GM19468 (cell line): Measurements from ENCODE around the gene CNP.
"Not testable (repeated sequence)": the region's sequence is repeated elsewhere in the genome, so short reads cannot be mapped to it uniquely, and the experiment has no call there.

Source experiments
- ATAC-seq: cut with Tn5 transposase; IDR thresholded peaks from one replicate; pipeline ENCODE4 v1.9.1; 2021; ENCODE audit warnings: mild to moderate bottlenecking, moderate library complexity, moderate number of reproducible peaks; ENCODE audit not compliant: unreplicated experiment; ENCODE audit errors: extremely low read depth

CNP gene

GRCh38 chr17:42000413-42001133 is 34.0 kb downstream of the CNP start:
- ATAC-seq: no peak

GRCh38 chr17:42001729-42002128 is 35.1 kb downstream of the CNP start:
- no peak for ATAC-seq

DNA sequence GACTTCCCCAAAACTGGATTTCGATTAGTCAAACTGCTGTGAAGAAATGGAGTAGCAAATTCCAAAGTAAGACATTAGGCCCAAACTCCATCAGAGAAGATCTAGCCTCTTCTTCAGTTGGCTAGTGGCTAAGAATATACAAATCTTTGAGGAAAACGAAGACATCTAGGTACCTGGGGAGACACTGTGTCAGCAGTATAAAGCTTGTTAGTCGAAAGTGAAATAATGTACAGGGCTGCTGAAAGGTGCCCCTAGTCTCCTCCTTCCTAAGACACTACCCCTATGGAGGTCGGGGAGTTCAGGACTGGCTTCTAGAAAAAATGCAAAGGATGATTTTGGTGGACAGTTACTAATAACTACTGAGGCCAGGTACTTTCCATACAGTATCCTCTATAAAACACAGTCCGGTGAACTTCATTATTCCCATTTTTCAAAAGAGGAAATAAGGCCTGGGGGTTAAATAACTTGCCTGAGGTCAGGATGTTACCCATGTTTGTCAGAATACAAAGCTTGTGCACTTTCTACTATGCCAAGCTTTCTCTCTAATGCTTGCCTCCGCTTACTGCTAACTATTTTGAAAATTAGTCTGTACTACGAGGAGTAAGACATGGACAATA is 35.7 kb downstream of the CNP start:
- no peak for ATAC-seq

GRCh38 chr17:42002792-42003301 is 36.3 kb downstream of the CNP start:
- ATAC-seq: no peak

DNA sequence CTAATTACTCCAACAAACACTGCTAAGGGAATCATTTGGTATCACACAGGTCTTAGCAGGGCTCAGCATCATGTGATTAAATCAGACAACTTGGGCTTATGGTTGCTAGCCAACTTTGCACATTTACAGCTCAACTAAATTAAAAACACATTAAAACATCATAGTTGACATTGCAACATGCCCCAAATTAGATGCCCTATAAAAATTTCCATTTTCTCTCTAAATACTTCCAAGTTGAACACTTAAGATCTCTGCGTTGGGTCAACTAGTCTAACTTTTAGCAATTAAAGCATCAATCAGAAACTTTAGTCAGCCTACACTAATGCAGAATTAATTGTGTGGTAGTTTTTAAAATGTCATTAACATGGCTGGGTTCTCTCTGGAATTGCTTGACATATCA is 38.6 kb downstream of the CNP start:
- ATAC-seq: no peak

- ATAC-seq: no peak
Measured at GRCh38 chr17:42009170-42009569, 42.6 kb downstream of the CNP start.

DNA sequence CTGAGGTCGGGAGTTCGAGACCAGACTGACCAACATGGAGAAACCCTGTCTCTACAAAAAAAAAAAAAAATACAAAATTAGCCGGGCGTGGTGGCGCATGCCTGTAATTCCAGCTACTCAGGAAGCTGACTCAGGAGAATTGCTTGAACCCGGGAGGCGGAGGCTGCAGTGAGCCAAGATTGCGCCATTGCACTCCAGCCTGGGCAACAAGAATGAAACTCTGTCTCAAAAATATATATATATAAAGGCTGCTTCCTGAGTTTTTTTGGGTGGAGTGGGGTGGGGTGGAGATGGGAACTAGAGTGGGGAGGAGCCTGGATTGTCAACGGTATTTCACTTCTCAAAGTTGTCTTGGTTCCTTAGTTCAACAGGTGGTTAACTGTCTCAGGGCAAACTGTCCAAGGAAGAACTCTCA is 43.7 kb downstream of the CNP start:
- not testable (repeated sequence) for ATAC-seq

DNA sequence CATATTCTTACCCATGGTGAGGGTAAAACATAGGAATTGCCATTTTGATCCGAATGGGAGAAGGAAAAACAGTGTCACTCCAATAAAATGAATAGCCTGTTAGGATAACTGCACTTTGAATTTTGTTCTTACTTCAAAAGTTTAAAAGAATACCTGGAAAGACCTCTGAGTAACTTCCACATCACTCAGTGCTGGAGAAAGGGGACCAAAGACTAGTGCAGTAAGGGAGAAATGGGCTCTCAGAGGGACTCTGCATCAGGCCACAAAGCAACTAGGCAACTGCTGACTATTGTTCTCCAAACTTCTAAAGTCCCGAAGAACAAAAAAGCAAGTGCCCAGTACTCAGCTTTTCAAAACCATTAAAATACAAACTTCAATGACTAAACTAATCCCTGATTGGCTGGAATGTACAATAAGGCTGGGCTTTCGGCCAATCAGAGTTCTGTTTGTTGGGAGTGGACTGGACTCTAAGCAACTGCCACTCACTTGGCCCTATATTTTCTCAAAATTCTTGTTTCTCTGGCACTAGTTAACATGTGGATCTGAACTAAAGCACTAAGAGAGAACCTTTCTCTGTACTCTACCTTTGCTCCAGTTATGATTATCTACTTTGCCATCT is 44.4 kb downstream of the CNP start:
- ATAC-seq: no peak

- ATAC-seq: not testable (repeated sequence)
Measured at GRCh38 chr17:42012363-42012762, 45.8 kb downstream of the CNP start.

GRCh38 chr17:42013740-42014139 is 47.1 kb downstream of the CNP start:
- ATAC-seq: not testable (repeated sequence)

DNA sequence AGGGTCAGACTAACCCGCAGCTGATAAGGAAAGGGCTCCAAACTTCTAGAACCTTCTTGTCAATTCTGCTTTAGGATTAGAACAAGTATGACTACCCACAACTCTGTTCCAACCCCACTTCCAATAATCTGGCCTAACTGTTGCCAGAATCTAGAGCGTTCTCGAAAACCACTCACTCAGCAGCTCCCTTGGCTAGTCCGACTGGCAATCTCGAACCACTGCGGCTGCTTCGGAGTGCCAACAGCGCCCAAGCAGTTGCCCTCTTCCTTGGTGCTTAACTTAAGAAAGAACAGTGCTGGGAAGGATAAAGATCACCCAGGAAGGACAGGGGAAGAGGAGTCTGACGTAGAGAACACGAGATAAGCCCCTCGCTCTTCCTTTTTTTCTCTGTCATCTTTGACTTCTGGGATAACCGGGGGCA is 49.8 kb downstream of the CNP start:
- no peak for ATAC-seq

GRCh38 chr17:42016941-42017865 is 50.6 kb downstream of the CNP start, which contains the start of gene DNAJC7:
Gene DNAJC7, minus strand, starts transcription at chr17:42017439. Its CDS starts 23 bp downstream, at chr17:42017416.
- ATAC-seq: peak; percentile 58

DNA sequence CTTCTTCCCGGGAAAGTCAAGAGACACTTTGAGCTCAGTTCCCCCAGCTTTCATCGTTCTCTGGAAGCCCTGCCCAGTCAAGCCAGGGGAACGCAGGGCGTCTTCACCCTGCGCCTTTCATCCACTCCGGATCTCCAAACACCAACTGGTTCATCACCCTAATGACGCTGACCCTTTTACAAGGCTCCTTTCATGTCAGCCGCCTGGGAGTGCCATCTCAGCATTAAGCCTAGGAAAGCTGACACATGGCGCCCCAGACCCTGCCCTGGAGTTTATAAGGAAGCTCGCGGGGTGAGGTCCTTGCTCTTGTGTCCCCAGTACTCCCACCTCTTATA is 51.2 kb downstream of the CNP start:
- no peak for ATAC-seq

DNA sequence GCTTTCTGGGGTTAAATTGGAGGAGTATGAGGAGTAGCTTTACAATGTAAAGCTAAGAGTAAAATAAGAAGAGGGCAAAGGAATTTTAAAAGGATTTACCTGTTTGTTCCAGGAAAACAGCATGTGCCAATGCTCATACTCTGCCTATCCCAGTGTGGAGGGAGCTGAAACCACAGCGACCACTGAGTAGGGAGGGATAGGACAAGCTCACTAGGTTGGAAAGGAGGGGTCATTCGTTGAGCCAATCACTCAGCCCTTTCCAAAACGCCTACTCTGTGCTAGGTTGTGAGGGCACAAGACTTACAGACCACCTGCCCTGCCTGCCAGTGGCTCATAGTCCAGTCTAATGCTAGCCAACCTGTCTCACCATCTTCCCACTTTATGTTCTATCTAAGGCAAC is 51.7 kb downstream of the CNP start:
- ATAC-seq: no peak

- no peak for ATAC-seq
Measured at GRCh38 chr17:42018988-42019387, 52.4 kb downstream of the CNP start.

GRCh38 chr17:42019509-42020404 is 53.2 kb downstream of the CNP start, which contains the start of gene NKIRAS2:
Gene NKIRAS2, plus strand, starts transcription at chr17:42020090. Its CDS starts 1,488 bp downstream, at chr17:42021578.
- no peak for ATAC-seq

- not testable (repeated sequence) for ATAC-seq
Measured at GRCh38 chr17:42020845-42021244, 54.2 kb downstream of the CNP start.

- ATAC-seq: no peak
Measured at GRCh38 chr17:42023524-42024349, 57.1 kb downstream of the CNP start.
